ENCODE measurements around the gene NLRP6. TPM values are rescaled to one million over a fixed set of nuclear protein-coding genes. Genes with fewer than 3 reads are reported as not detected.

Gene NLRP6
- polyA plus RNA-seq, 1 of the 3 experiments (the other 2 are of a cell fraction) = not detected

- 95% methylated on average over 34 of the region's 44 CpGs for WGBS (ENCODE audit: low lambda C conversion rate)
- H3K4me1 ChIP-seq (ENCODE audit: control insufficient read depth in 1 of 2, insufficient read depth in 2 of 2, low read depth in 1 of 2, low read length in 1 of 2) = peaks cover 0 to 9% of the 10 kb centered on the region in 2 experiments; a peak in 1 of 4 replicates
- no peak overlapping the region for H3K9ac ChIP-seq
- H2AFZ ChIP-seq (ENCODE audit: low read depth) = no peak overlapping the region
- H3K4me3 ChIP-seq (ENCODE audit: low read depth in 2 of 2, low read length in 1 of 2) = no peak overlapping the region
- ChIA-PET POLR2A (no interaction called here), CTCF (interaction anchor here (1.0 to 1.5 kb wide), 3 partner anchors 13 to 105 kb away, joined by 3 to 4 read pairs (median 4); no protein-coding TSS in a partner anchor)
- H3K36me3 ChIP-seq (replicated peaks in 1 of 2; ENCODE audit: control insufficient read depth in 1 of 2, insufficient read depth in 2 of 2, low read length in 1 of 2) = no peaks in the 10 kb centered on the region
- H3F3A ChIP-seq (replicated peaks; ENCODE audit: insufficient read depth) = no peaks in the 10 kb centered on the region
- no peak for DNase-seq
- H3K27ac ChIP-seq (ENCODE audit: low read depth in 2 of 2, low read length in 1 of 2) = no peak overlapping the region
- H4K20me1 ChIP-seq (ENCODE audit: insufficient read depth) = no peaks in the 10 kb centered on the region
- no peak for TF ChIP-seq CTCF (IDR thresholded peaks at IDR 0.05)
- H3K9me2 ChIP-seq = no peaks in the 10 kb centered on the region
- H3K79me2 ChIP-seq (ENCODE audit: insufficient read depth) = no peaks in the 10 kb centered on the region
- no peak overlapping the region for H3K4me2 ChIP-seq
- no peaks in the 10 kb centered on the region for H3K27me3 ChIP-seq (ENCODE audit: insufficient read depth)
- H3K9me3 ChIP-seq = no peaks in the 10 kb centered on the region
These were observed 13.3 kb downstream of the NLRP6 start for GRCh38 chr11:291281-292210.

GRCh38 chr11:292211-293121 is 14.3 kb downstream of the NLRP6 start:
- no peak overlapping the region for H3K27ac ChIP-seq (ENCODE audit: low read depth in 2 of 2, low read length in 1 of 2)
- no peaks in the 10 kb centered on the region for H3F3A ChIP-seq (replicated peaks; ENCODE audit: insufficient read depth)
- DNase-seq = no peak
- no peak overlapping the region for H3K4me2 ChIP-seq
- WGBS (ENCODE audit: low lambda C conversion rate) = 90% methylated on average over 12 of the region's 29 CpGs
- no peak overlapping the region for H3K9ac ChIP-seq
- H3K79me2 ChIP-seq (ENCODE audit: insufficient read depth) = no peaks in the 10 kb centered on the region
- ChIA-PET CTCF (interaction anchor here (0.7 kb wide), 1 partner anchor 44 kb away, joined by 3 read pairs; no protein-coding TSS in a partner anchor), POLR2A (no interaction called here)
- H4K20me1 ChIP-seq (ENCODE audit: insufficient read depth) = no peaks in the 10 kb centered on the region
- H3K27me3 ChIP-seq (ENCODE audit: insufficient read depth) = no peaks in the 10 kb centered on the region
- H3K4me1 ChIP-seq (ENCODE audit: control insufficient read depth in 1 of 2, insufficient read depth in 2 of 2, low read depth in 1 of 2, low read length in 1 of 2) = peaks cover 0 to 9% of the 10 kb centered on the region in 2 experiments; a peak in 1 of 4 replicates
- H3K36me3 ChIP-seq (replicated peaks in 1 of 2; ENCODE audit: control insufficient read depth in 1 of 2, insufficient read depth in 2 of 2, low read length in 1 of 2) = no peaks in the 10 kb centered on the region
- no peaks in the 10 kb centered on the region for H3K9me3 ChIP-seq
- H2AFZ ChIP-seq (ENCODE audit: low read depth) = no peak overlapping the region
- no peaks in the 10 kb centered on the region for H3K9me2 ChIP-seq
- no peak for TF ChIP-seq POLR2AphosphoS5 (IDR thresholded peaks at IDR 0.05; ENCODE audit: low read depth, low read length)
- no peak for TF ChIP-seq IRF3 (IDR thresholded peaks at IDR 0.05; ENCODE audit: low read depth, low read length)
- TF ChIP-seq MAX (IDR thresholded peaks at IDR 0.05; ENCODE audit: low read depth) = no peak
- TF ChIP-seq CTCF (IDR thresholded peaks at IDR 0.05) = no peak
- TF ChIP-seq NRF1 (IDR thresholded peaks at IDR 0.05; ENCODE audit: low read depth, low read length) = no peak
- no peak for TF ChIP-seq JUND (IDR thresholded peaks at IDR 0.05)
- no peak overlapping the region for H3K4me3 ChIP-seq (ENCODE audit: low read depth in 2 of 2, low read length in 1 of 2)

Data from SK-N-SH (cell line).